ENCODE results near the gene TRMT1. TPM values are rescaled to one million over a fixed set of nuclear protein-coding genes. Genes with fewer than 3 reads are reported as not detected.

Gene TRMT1
- total and polyA plus RNA-seq, 2 experiments from 2014 or later = 88.6 to 90.1 TPM

DNA sequence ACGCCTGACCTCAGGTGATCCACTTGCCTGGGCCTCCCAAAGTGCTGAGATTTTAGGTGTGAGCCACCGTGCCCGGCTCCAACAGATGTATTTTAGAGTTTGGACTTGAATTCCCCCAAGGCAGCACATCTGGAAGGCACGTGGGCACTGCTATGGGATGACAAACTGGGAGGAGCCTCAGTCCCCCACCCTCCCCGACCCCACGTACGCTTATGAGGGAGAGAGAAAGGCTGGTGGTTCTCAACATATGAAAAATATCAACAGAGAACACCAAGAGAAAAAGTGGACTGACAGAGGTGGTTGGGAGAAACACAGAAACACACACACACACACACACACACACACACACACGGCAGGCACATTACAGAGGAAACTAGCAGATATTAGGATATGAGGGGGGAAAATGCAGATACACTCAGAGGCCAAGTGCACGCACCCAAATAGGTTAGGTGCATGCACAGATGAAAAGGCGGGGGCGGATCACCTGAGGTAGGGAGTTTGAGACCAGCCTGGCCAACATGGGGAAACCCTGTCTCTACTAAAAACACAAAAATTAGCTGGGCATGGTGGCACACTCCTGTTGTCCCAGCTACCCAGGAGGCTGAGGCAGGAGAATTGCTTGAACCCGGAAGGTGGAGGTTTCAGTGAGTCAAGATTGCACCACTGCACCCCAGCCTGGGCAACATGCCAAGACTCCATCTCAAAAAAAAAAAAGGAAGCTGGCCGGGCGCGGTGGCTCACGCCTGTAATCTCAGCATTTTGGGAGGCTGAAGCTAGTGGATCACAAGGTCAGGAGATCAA, 30.4 kb upstream of the TRMT1 start:
- H3K9me3 Mint-ChIP-seq = peaks cover 3% of the 10 kb centered on the region; the same call in 1 of the 3 replicates
- H3K4me2 ChIP-seq = no peak overlapping the region
- H3K36me3 ChIP-seq (ENCODE audit: insufficient read depth) = no peaks in the 10 kb centered on the region

More for the DNA sequence above, 30.4 kb upstream of the TRMT1 start:
- H3K27ac Mint-ChIP-seq = no peak overlapping the region
- H3K4me1 Mint-ChIP-seq = peaks cover 9% of the 10 kb centered on the region
- no peak overlapping the region for H3K4me3 ChIP-seq
- no peaks in the 10 kb centered on the region for H3K9me2 ChIP-seq (ENCODE audit: insufficient read depth)
- ATAC-seq = no peak
- DNase-seq (ENCODE audit: low spot score) = no peak
- no peak overlapping the region for H2AFZ ChIP-seq
- H3K36me3 Mint-ChIP-seq (ENCODE audit: low read depth) = peaks cover 15% of the 10 kb centered on the region
- H3K27me3 ChIP-seq (ENCODE audit: insufficient read depth) = no peaks in the 10 kb centered on the region
- H3K27ac ChIP-seq (ENCODE audit: low read depth) = no peak overlapping the region
- no peak overlapping the region for H3K4me3 Mint-ChIP-seq
- peaks cover 19% of the 10 kb centered on the region for H3K79me2 ChIP-seq (replicated peaks; ENCODE audit: insufficient read depth)
- H3K4me1 ChIP-seq (ENCODE audit: insufficient read depth) = no peaks in the 10 kb centered on the region
- H3F3A ChIP-seq (replicated peaks; ENCODE audit: low read depth) = peaks cover 8% of the 10 kb centered on the region
- H4K20me1 ChIP-seq (replicated peaks; ENCODE audit: insufficient read depth) = peaks cover 10% of the 10 kb centered on the region; the same call in 1 of the 2 replicates
- peaks cover 20% of the 10 kb centered on the region for H3K27me3 Mint-ChIP-seq (ENCODE audit: insufficient read depth, low read depth, poor library complexity)
- TF ChIP-seq, protein P1, sequence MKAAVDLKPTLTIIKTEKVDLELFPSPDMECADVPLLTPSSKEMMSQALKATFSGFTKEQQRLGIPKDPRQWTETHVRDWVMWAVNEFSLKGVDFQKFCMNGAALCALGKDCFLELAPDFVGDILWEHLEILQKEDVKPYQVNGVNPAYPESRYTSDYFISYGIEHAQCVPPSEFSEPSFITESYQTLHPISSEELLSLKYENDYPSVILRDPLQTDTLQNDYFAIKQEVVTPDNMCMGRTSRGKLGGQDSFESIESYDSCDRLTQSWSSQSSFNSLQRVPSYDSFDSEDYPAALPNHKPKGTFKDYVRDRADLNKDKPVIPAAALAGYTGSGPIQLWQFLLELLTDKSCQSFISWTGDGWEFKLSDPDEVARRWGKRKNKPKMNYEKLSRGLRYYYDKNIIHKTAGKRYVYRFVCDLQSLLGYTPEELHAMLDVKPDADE (IDR thresholded peaks at IDR 0.05) = no peak
- TF ChIP-seq, protein P2, sequence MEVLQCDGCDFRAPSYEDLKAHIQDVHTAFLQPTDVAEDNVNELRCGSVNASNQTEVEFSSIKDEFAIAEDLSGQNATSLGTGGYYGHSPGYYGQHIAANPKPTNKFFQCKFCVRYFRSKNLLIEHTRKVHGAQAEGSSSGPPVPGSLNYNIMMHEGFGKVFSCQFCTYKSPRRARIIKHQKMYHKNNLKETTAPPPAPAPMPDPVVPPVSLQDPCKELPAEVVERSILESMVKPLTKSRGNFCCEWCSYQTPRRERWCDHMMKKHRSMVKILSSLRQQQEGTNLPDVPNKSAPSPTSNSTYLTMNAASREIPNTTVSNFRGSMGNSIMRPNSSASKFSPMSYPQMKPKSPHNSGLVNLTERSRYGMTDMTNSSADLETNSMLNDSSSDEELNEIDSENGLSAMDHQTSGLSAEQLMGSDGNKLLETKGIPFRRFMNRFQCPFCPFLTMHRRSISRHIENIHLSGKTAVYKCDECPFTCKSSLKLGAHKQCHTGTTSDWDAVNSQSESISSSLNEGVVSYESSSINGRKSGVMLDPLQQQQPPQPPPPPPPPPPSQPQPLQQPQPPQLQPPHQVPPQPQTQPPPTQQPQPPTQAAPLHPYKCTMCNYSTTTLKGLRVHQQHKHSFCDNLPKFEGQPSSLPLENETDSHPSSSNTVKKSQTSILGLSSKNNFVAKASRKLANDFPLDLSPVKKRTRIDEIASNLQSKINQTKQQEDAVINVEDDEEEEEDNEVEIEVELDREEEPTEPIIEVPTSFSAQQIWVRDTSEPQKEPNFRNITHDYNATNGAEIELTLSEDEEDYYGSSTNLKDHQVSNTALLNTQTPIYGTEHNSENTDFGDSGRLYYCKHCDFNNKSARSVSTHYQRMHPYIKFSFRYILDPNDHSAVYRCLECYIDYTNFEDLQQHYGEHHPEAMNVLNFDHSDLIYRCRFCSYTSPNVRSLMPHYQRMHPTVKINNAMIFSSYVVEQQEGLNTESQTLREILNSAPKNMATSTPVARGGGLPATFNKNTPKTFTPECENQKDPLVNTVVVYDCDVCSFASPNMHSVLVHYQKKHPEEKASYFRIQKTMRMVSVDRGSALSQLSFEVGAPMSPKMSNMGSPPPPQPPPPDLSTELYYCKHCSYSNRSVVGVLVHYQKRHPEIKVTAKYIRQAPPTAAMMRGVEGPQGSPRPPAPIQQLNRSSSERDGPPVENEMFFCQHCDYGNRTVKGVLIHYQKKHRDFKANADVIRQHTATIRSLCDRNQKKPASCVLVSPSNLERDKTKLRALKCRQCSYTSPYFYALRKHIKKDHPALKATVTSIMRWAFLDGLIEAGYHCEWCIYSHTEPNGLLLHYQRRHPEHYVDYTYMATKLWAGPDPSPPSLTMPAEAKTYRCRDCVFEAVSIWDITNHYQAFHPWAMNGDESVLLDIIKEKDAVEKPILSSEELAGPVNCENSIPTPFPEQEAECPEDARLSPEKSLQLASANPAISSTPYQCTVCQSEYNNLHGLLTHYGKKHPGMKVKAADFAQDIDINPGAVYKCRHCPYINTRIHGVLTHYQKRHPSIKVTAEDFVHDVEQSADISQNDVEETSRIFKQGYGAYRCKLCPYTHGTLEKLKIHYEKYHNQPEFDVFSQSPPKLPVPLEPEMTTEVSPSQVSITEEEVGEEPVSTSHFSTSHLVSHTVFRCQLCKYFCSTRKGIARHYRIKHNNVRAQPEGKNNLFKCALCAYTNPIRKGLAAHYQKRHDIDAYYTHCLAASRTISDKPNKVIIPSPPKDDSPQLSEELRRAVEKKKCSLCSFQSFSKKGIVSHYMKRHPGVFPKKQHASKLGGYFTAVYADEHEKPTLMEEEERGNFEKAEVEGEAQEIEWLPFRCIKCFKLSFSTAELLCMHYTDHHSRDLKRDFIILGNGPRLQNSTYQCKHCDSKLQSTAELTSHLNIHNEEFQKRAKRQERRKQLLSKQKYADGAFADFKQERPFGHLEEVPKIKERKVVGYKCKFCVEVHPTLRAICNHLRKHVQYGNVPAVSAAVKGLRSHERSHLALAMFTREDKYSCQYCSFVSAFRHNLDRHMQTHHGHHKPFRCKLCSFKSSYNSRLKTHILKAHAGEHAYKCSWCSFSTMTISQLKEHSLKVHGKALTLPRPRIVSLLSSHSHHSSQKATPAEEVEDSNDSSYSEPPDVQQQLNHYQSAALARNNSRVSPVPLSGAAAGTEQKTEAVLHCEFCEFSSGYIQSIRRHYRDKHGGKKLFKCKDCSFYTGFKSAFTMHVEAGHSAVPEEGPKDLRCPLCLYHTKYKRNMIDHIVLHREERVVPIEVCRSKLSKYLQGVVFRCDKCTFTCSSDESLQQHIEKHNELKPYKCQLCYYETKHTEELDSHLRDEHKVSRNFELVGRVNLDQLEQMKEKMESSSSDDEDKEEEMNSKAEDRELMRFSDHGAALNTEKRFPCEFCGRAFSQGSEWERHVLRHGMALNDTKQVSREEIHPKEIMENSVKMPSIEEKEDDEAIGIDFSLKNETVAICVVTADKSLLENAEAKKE (CRISPR knock-in tag; IDR thresholded peaks at IDR 0.05) = no peak
- TF ChIP-seq POLR2AphosphoS5 (IDR thresholded peaks at IDR 0.05; ENCODE audit: low read depth) = no peak
- no peak for TF ChIP-seq EZH2phosphoT487 (IDR thresholded peaks at IDR 0.05; ENCODE audit: unreplicated experiment)
- TF ChIP-seq JUNB (IDR thresholded peaks at IDR 0.05; ENCODE audit: unreplicated experiment) = no peak
- TF ChIP-seq, protein P3, sequence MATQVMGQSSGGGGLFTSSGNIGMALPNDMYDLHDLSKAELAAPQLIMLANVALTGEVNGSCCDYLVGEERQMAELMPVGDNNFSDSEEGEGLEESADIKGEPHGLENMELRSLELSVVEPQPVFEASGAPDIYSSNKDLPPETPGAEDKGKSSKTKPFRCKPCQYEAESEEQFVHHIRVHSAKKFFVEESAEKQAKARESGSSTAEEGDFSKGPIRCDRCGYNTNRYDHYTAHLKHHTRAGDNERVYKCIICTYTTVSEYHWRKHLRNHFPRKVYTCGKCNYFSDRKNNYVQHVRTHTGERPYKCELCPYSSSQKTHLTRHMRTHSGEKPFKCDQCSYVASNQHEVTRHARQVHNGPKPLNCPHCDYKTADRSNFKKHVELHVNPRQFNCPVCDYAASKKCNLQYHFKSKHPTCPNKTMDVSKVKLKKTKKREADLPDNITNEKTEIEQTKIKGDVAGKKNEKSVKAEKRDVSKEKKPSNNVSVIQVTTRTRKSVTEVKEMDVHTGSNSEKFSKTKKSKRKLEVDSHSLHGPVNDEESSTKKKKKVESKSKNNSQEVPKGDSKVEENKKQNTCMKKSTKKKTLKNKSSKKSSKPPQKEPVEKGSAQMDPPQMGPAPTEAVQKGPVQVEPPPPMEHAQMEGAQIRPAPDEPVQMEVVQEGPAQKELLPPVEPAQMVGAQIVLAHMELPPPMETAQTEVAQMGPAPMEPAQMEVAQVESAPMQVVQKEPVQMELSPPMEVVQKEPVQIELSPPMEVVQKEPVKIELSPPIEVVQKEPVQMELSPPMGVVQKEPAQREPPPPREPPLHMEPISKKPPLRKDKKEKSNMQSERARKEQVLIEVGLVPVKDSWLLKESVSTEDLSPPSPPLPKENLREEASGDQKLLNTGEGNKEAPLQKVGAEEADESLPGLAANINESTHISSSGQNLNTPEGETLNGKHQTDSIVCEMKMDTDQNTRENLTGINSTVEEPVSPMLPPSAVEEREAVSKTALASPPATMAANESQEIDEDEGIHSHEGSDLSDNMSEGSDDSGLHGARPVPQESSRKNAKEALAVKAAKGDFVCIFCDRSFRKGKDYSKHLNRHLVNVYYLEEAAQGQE (IDR thresholded peaks at IDR 0.05; ENCODE audit: unreplicated experiment) = no peak
- no peak for TF ChIP-seq ZNF331 (CRISPR knock-in tag; IDR thresholded peaks at IDR 0.05; ENCODE audit: low read depth)
- TF ChIP-seq EZH2 (IDR thresholded peaks at IDR 0.05; ENCODE audit: low read depth, unreplicated experiment) = no peak
- no peak for TF ChIP-seq ZNF114 (CRISPR knock-in tag; IDR thresholded peaks at IDR 0.05)
- TF ChIP-seq, protein P4, sequence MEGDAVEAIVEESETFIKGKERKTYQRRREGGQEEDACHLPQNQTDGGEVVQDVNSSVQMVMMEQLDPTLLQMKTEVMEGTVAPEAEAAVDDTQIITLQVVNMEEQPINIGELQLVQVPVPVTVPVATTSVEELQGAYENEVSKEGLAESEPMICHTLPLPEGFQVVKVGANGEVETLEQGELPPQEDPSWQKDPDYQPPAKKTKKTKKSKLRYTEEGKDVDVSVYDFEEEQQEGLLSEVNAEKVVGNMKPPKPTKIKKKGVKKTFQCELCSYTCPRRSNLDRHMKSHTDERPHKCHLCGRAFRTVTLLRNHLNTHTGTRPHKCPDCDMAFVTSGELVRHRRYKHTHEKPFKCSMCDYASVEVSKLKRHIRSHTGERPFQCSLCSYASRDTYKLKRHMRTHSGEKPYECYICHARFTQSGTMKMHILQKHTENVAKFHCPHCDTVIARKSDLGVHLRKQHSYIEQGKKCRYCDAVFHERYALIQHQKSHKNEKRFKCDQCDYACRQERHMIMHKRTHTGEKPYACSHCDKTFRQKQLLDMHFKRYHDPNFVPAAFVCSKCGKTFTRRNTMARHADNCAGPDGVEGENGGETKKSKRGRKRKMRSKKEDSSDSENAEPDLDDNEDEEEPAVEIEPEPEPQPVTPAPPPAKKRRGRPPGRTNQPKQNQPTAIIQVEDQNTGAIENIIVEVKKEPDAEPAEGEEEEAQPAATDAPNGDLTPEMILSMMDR (conservative IDR thresholded peaks at IDR 0.05; ENCODE audit: low read depth in 2 of 2) = no peak
- TF ChIP-seq CREB1 (CRISPR knock-in tag; IDR thresholded peaks at IDR 0.05; ENCODE audit: low read depth) = no peak
- TF ChIP-seq STAT1 (IDR thresholded peaks at IDR 0.05; ENCODE audit: unreplicated experiment) = no peak
- TF ChIP-seq NANOG (IDR thresholded peaks at IDR 0.05; ENCODE audit: borderline replicate concordance) = no peak

All from GM23338 (cell line).